GM23338 (cell line): Measurements from ENCODE around the gene ROBO1. TPM values are rescaled to one million over a fixed set of nuclear protein-coding genes. Genes with fewer than 3 reads are reported as not detected.

ENCODE experiments used
- ATAC-seq: fragments of 200-7000 bp; cut with Tn5 transposase; 3 replicates; pipeline ENCODE4 v1.9.1; 2020
- DNase-seq: peaks from one replicate; pipeline ENCODE4 v3.0.0-alpha.2; 2015; ENCODE audit warnings: low spot score
- H2AFZ ChIP-seq: fragments of 200-600 bp; sonication (generic); 2 replicates; pipeline ENCODE4 v1.8.0; 2016; ENCODE audit warnings: antibody characterized with exemption, mild to moderate bottlenecking, moderate library complexity
- H3F3A ChIP-seq: fragments of 200-600 bp; sonication (generic); replicated peaks from 2 replicates; pipeline ENCODE4 v1.8.0; 2017; ENCODE audit warnings: antibody characterized with exemption, mixed run types, low read depth
- H3K27ac ChIP-seq: fragments of 200-600 bp; sonication (generic); 2 replicates; pipeline ENCODE4 v1.6.1; 2016; ENCODE audit warnings: low read depth
- H3K27me3 ChIP-seq: fragments of 200-600 bp; sonication (generic); 2 replicates; pipeline ENCODE4 v1.8.0; 2016; ENCODE audit warnings: mild to moderate bottlenecking, mixed run types, moderate library complexity; ENCODE audit not compliant: insufficient read depth
- H3K36me3 ChIP-seq: fragments of 200-600 bp; sonication (generic); 2 replicates; pipeline ENCODE4 v1.8.0; 2016; ENCODE audit warnings: mild to moderate bottlenecking; ENCODE audit not compliant: insufficient read depth
- H3K4me1 ChIP-seq: fragments of 200-600 bp; sonication (generic); 2 replicates; pipeline ENCODE4 v1.8.0; 2016; ENCODE audit warnings: mild to moderate bottlenecking, moderate library complexity; ENCODE audit not compliant: insufficient read depth
- H3K4me2 ChIP-seq: fragments of 200-600 bp; sonication (generic); 2 replicates; pipeline ENCODE4 v1.7.1; 2017; ENCODE audit warnings: mixed run types
- H3K4me3 ChIP-seq: fragments of 200-600 bp; sonication (generic); 2 replicates; pipeline ENCODE4 v1.6.1; 2016; ENCODE audit warnings: mixed run types
- H3K79me2 ChIP-seq: fragments of 200-600 bp; sonication (generic); replicated peaks from 2 replicates; pipeline ENCODE4 v1.8.0; 2017; ENCODE audit warnings: mild to moderate bottlenecking; ENCODE audit not compliant: insufficient read depth
- H3K9me2 ChIP-seq: fragments of 200-600 bp; sonication (generic); 2 replicates; pipeline ENCODE4 v1.8.0; 2017; ENCODE audit not compliant: insufficient read depth
- H4K20me1 ChIP-seq: fragments of 200-600 bp; sonication (generic); replicated peaks from 2 replicates; pipeline ENCODE4 v1.8.0; 2017; ENCODE audit warnings: mild to moderate bottlenecking; ENCODE audit not compliant: insufficient read depth
- H3K27ac Mint-ChIP-seq: 2 replicates; pipeline ENCODE4 v1.8.0; 2020; ENCODE audit warnings: inconsistent platforms, mild to moderate bottlenecking, moderate library complexity, mixed read lengths
- H3K27me3 Mint-ChIP-seq: 3 replicates; pipeline ENCODE4 v1.8.0; 2022; ENCODE audit warnings: low read depth, mild to moderate bottlenecking, moderate library complexity, mixed read lengths, inconsistent platforms; ENCODE audit not compliant: insufficient read depth, poor library complexity
- H3K36me3 Mint-ChIP-seq: 3 replicates; pipeline ENCODE4 v1.8.0; 2021; ENCODE audit warnings: low read depth, mild to moderate bottlenecking, inconsistent platforms, moderate library complexity, mixed read lengths
- H3K4me1 Mint-ChIP-seq: 3 replicates; pipeline ENCODE4 v1.8.0; 2020; ENCODE audit warnings: mild to moderate bottlenecking, inconsistent platforms, mixed read lengths
- H3K4me3 Mint-ChIP-seq: 3 replicates; pipeline ENCODE4 v1.8.0; 2021; ENCODE audit warnings: moderate library complexity, mild to moderate bottlenecking, inconsistent platforms, mixed read lengths
- H3K9me3 Mint-ChIP-seq: 3 replicates; pipeline ENCODE4 v1.8.0; 2020; ENCODE audit warnings: moderate library complexity, mild to moderate bottlenecking, inconsistent platforms, mixed read lengths
- JUNB ChIP-seq: IDR thresholded peaks from one replicate; pipeline ENCODE4 v1.6.1; 2016; ENCODE audit warnings: antibody characterized with exemption; ENCODE audit not compliant: unreplicated experiment
- POLR2AphosphoS5 ChIP-seq: IDR thresholded peaks from 2 replicates; pipeline ENCODE4 v1.6.1; 2016; ENCODE audit warnings: antibody characterized with exemption, low read depth
- STAT1 ChIP-seq: IDR thresholded peaks from one replicate; pipeline ENCODE4 v1.6.1; 2016; ENCODE audit warnings: antibody characterized with exemption; ENCODE audit not compliant: unreplicated experiment
- ZNF114 ChIP-seq: fragments of 250-450 bp; sonication (Bioruptor Pico); IDR thresholded peaks from 2 replicates; pipeline ENCODE4 v1.5.0; 2020; ENCODE audit warnings: mild to moderate bottlenecking, moderate library complexity
- polyA plus RNA-seq: library from polyadenylated mRNA; unstranded; fragments of >200 nt; fragmentation: Nextera tagmentation; extraction: Ambion mirVana; gene quantifications from 2 replicates; pipeline ENCODE4 v1.2.1, GENCODE V29; 2016
- total RNA-seq: library from RNA; depleted of rRNA; stranded (reverse); fragments of >200 nt; shearing (Covaris generic); gene quantifications from 2 replicates; pipeline ENCODE4 v1.2.3, GENCODE V29; 2014
- TF ChIP-seq, protein P1 (sequence below): fragments of 250-450 bp; sonication (Bioruptor Pico); IDR thresholded peaks from 2 replicates; pipeline ENCODE4 v1.5.0; 2020; ENCODE audit warnings: mild to moderate bottlenecking, moderate library complexity
- TF ChIP-seq, protein P2 (sequence below): IDR thresholded peaks from 2 replicates; pipeline ENCODE4 v1.6.1; 2016; ENCODE audit warnings: antibody characterized with exemption
- TF ChIP-seq, protein P3 (sequence below): IDR thresholded peaks from one replicate; pipeline ENCODE4 v1.6.1; 2018; ENCODE audit warnings: antibody characterized with exemption; ENCODE audit not compliant: unreplicated experiment

ROBO1 gene
- total and polyA plus RNA-seq, 2 experiments from 2014 or later, result 19.2 to 78.3 TPM

DNA sequence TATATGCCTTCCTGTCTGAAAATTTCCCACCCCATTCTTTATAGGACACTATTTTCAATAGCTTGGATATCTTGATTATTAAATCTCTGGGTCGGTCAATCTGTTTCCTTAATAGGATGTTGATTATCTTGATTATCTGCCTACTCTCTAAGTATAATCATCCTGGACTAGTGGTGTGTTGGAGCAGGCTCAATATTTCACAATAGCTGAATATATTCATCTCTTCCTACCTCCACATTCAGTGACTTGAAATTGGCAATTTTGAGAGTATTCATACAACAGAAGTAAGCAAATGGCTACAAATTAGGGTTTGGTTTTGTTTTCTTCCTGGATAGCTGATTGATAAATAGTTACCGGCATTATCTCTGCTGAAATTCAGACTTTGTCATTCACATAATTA lies 1162.6 kb downstream of the ROBO1 start (continued):
- TF ChIP-seq, protein P1, sequence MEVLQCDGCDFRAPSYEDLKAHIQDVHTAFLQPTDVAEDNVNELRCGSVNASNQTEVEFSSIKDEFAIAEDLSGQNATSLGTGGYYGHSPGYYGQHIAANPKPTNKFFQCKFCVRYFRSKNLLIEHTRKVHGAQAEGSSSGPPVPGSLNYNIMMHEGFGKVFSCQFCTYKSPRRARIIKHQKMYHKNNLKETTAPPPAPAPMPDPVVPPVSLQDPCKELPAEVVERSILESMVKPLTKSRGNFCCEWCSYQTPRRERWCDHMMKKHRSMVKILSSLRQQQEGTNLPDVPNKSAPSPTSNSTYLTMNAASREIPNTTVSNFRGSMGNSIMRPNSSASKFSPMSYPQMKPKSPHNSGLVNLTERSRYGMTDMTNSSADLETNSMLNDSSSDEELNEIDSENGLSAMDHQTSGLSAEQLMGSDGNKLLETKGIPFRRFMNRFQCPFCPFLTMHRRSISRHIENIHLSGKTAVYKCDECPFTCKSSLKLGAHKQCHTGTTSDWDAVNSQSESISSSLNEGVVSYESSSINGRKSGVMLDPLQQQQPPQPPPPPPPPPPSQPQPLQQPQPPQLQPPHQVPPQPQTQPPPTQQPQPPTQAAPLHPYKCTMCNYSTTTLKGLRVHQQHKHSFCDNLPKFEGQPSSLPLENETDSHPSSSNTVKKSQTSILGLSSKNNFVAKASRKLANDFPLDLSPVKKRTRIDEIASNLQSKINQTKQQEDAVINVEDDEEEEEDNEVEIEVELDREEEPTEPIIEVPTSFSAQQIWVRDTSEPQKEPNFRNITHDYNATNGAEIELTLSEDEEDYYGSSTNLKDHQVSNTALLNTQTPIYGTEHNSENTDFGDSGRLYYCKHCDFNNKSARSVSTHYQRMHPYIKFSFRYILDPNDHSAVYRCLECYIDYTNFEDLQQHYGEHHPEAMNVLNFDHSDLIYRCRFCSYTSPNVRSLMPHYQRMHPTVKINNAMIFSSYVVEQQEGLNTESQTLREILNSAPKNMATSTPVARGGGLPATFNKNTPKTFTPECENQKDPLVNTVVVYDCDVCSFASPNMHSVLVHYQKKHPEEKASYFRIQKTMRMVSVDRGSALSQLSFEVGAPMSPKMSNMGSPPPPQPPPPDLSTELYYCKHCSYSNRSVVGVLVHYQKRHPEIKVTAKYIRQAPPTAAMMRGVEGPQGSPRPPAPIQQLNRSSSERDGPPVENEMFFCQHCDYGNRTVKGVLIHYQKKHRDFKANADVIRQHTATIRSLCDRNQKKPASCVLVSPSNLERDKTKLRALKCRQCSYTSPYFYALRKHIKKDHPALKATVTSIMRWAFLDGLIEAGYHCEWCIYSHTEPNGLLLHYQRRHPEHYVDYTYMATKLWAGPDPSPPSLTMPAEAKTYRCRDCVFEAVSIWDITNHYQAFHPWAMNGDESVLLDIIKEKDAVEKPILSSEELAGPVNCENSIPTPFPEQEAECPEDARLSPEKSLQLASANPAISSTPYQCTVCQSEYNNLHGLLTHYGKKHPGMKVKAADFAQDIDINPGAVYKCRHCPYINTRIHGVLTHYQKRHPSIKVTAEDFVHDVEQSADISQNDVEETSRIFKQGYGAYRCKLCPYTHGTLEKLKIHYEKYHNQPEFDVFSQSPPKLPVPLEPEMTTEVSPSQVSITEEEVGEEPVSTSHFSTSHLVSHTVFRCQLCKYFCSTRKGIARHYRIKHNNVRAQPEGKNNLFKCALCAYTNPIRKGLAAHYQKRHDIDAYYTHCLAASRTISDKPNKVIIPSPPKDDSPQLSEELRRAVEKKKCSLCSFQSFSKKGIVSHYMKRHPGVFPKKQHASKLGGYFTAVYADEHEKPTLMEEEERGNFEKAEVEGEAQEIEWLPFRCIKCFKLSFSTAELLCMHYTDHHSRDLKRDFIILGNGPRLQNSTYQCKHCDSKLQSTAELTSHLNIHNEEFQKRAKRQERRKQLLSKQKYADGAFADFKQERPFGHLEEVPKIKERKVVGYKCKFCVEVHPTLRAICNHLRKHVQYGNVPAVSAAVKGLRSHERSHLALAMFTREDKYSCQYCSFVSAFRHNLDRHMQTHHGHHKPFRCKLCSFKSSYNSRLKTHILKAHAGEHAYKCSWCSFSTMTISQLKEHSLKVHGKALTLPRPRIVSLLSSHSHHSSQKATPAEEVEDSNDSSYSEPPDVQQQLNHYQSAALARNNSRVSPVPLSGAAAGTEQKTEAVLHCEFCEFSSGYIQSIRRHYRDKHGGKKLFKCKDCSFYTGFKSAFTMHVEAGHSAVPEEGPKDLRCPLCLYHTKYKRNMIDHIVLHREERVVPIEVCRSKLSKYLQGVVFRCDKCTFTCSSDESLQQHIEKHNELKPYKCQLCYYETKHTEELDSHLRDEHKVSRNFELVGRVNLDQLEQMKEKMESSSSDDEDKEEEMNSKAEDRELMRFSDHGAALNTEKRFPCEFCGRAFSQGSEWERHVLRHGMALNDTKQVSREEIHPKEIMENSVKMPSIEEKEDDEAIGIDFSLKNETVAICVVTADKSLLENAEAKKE (CRISPR knock-in tag), result no peak
- TF ChIP-seq STAT1 (no peak), POLR2AphosphoS5 (no peak), ZNF114 (CRISPR knock-in tag) (no peak), JUNB (no peak)
- TF ChIP-seq, protein P2, sequence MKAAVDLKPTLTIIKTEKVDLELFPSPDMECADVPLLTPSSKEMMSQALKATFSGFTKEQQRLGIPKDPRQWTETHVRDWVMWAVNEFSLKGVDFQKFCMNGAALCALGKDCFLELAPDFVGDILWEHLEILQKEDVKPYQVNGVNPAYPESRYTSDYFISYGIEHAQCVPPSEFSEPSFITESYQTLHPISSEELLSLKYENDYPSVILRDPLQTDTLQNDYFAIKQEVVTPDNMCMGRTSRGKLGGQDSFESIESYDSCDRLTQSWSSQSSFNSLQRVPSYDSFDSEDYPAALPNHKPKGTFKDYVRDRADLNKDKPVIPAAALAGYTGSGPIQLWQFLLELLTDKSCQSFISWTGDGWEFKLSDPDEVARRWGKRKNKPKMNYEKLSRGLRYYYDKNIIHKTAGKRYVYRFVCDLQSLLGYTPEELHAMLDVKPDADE, result no peak

DNA sequence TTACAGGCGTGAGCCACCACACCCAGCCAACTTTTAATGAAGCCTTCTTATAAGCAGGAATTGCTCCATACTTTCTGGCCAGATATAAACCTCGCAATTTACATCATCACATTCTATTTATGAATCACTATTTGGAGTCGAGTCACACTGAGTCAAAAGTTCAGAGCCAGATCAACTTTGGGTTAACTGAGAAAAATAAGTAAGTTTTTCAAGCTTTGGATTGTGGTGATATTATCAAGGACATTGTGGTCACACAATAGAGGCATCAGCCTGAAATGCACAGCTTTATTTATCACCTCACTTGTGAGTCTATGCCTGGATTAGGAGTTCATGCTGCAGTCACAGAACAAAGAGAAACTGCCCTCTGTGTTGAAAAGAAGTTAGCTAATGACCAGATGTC lies 1163.5 kb downstream of the ROBO1 start:
- Mint-ChIP-seq H3K36me3 (peaks cover 27% of the 10 kb centered on the region), H3K4me3 (no peak overlapping the region), H3K27ac (no peak overlapping the region), H3K27me3 (no peaks in the 10 kb centered on the region), H3K9me3 (no peaks in the 10 kb centered on the region), H3K4me1 (no peaks in the 10 kb centered on the region)
- Histone ChIP-seq H3K4me2 (no peak overlapping the region), H2AFZ (no peak overlapping the region), H3K27me3 (no peaks in the 10 kb centered on the region), H3F3A (no peaks in the 10 kb centered on the region), H3K4me3 (no peak overlapping the region), H3K4me1 (no peaks in the 10 kb centered on the region), H3K9me2 (no peaks in the 10 kb centered on the region), H3K27ac (no peak overlapping the region), H3K36me3 (no peaks in the 10 kb centered on the region), H4K20me1 (no peaks in the 10 kb centered on the region), H3K79me2 (no peaks in the 10 kb centered on the region)
- ATAC-seq (no peak), DNase-seq (no peak)
- TF ChIP-seq, protein P3, sequence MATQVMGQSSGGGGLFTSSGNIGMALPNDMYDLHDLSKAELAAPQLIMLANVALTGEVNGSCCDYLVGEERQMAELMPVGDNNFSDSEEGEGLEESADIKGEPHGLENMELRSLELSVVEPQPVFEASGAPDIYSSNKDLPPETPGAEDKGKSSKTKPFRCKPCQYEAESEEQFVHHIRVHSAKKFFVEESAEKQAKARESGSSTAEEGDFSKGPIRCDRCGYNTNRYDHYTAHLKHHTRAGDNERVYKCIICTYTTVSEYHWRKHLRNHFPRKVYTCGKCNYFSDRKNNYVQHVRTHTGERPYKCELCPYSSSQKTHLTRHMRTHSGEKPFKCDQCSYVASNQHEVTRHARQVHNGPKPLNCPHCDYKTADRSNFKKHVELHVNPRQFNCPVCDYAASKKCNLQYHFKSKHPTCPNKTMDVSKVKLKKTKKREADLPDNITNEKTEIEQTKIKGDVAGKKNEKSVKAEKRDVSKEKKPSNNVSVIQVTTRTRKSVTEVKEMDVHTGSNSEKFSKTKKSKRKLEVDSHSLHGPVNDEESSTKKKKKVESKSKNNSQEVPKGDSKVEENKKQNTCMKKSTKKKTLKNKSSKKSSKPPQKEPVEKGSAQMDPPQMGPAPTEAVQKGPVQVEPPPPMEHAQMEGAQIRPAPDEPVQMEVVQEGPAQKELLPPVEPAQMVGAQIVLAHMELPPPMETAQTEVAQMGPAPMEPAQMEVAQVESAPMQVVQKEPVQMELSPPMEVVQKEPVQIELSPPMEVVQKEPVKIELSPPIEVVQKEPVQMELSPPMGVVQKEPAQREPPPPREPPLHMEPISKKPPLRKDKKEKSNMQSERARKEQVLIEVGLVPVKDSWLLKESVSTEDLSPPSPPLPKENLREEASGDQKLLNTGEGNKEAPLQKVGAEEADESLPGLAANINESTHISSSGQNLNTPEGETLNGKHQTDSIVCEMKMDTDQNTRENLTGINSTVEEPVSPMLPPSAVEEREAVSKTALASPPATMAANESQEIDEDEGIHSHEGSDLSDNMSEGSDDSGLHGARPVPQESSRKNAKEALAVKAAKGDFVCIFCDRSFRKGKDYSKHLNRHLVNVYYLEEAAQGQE, result no peak
- no peak for TF ChIP-seq POLR2AphosphoS5
